ENCODE measurements around the gene FAM217B.
"Not testable (repeated sequence)": the region's sequence is repeated elsewhere in the genome, so short reads cannot be mapped to it uniquely, and the experiment has no call there.

- not testable (repeated sequence) for TF ChIP-seq TAF1 (IDR thresholded peaks at IDR 0.05; ENCODE audit: borderline replicate concordance, low read depth, low read length); CTCF (IDR thresholded peaks at IDR 0.05); RAD21 (IDR thresholded peaks at IDR 0.05; ENCODE audit: low read length); MXI1 (IDR thresholded peaks at IDR 0.05; ENCODE audit: low read depth, low read length); EP300 (IDR thresholded peaks at IDR 0.05; ENCODE audit: borderline replicate concordance in 1 of 2, low read depth in 1 of 2, low read length in 1 of 2); SIN3A (IDR thresholded peaks at IDR 0.05; ENCODE audit: borderline replicate concordance, low read depth, low read length); USF2 (IDR thresholded peaks at IDR 0.05; ENCODE audit: borderline replicate concordance, low read depth, low read length); POLR2AphosphoS5 (IDR thresholded peaks at IDR 0.05; ENCODE audit: low read depth, low read length); MAX (IDR thresholded peaks at IDR 0.05; ENCODE audit: low read depth)
Observed at GRCh38 chr20:59957568-59957967, 17.4 kb downstream of the FAM217B start.

Data from SK-N-SH (cell line).